OCI-LY3 (cell line): ENCODE data around the gene ADIRF.

Experiments used
- CTCF ChIP-seq: fragments of 200-600, 300-600 bp; sonication (generic); IDR thresholded peaks from 2 replicates; pipeline ENCODE4 v1.5.1; 2014; ENCODE audit warnings: antibody characterized with exemption, low read length, low read depth
- EZH2phosphoT487 ChIP-seq: fragments of 200-600 bp; shearing (Covaris generic); IDR thresholded peaks from 2 replicates; pipeline ENCODE4 v1.6.1; 2018; ENCODE audit warnings: antibody characterized with exemption, mixed run types, low read depth

DNA sequence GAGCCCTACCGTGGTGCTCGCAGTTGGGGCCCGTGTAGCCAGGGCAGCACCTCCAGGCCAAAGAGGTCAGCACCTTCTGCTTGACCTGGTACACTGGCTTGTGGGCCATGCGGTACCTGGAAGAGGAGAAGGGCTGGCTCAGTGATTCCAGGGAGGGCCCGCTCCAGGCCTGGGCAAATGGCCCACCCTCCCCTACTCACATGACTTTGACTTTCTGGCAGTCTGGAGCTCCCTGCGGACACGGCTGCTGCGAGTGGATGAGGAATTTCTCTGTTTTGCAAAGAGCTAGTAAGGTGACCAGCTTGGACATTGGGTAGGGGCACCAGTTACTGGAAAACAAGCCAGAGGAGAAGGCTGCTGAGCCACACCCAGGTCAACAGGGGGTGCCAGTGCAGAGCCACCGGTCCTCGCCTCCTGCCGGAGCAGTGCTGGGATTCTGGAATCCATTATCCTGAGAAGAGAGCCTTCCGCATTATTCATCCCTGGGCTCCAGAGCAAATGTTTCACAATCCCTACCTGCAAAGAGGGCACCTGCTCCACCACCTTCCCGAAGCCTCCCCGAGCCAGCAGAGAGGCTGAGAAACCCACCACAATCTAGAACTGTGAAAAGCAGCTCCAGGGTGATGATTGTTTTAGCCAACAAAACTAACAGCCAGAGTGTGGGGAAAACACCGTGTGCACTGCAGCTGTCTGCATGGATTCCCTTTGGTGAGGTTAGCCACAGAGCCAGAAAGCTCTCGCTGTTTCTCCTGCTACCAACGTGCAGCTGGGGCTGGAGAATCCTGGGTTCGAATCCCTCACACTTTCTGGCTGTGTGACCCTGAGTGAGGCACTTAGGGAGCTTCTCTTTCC lies 22.7 kb upstream of the ADIRF start:
- peak; percentile 38 for TF ChIP-seq CTCF
- no peak for TF ChIP-seq EZH2phosphoT487
